Measurements from ENCODE around the gene NCDN.

DNA sequence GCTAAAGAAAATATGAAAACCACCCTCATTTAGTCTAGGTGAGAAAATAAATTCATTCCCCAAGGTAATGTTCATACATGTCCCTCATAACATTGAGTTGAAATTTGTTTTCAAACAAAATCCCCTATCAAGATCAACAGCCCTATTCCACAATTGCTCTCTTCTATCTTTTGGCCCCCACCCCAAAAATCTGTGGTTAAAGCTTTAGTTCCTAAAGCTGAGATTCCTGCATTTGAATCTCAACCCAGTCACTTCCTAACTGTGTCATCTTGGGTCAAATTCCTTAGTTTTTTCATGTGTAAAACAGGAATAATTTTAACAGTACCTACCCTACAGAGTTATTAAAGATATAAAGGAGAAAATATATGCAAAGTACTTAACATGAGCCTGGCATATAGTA, 22.4 kb upstream of the NCDN start:
- TF ChIP-seq POLR2A (IDR thresholded peaks at IDR 0.05): no peak
- TF ChIP-seq, protein P1, sequence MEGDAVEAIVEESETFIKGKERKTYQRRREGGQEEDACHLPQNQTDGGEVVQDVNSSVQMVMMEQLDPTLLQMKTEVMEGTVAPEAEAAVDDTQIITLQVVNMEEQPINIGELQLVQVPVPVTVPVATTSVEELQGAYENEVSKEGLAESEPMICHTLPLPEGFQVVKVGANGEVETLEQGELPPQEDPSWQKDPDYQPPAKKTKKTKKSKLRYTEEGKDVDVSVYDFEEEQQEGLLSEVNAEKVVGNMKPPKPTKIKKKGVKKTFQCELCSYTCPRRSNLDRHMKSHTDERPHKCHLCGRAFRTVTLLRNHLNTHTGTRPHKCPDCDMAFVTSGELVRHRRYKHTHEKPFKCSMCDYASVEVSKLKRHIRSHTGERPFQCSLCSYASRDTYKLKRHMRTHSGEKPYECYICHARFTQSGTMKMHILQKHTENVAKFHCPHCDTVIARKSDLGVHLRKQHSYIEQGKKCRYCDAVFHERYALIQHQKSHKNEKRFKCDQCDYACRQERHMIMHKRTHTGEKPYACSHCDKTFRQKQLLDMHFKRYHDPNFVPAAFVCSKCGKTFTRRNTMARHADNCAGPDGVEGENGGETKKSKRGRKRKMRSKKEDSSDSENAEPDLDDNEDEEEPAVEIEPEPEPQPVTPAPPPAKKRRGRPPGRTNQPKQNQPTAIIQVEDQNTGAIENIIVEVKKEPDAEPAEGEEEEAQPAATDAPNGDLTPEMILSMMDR (IDR thresholded peaks at IDR 0.05 in 4 of 5, conservative IDR thresholded peaks at IDR 0.05 in 1 of 5): no peak
